Naive B cell (primary cell): ENCODE measurements around the gene PLG. TPM values are rescaled to one million over a fixed set of nuclear protein-coding genes. Genes with fewer than 3 reads are reported as not detected.
"Not testable (repeated sequence)": the region's sequence is repeated elsewhere in the genome, so short reads cannot be mapped to it uniquely, and the experiment has no call there.

ENCODE experiments used
- ATAC-seq, 2 donors: fragments of 150-1000 bp; cut with Tn5 transposase; 2 replicates each; pipeline ENCODE4 v1.10.0; 2021; ENCODE audit warnings: low read depth in 2 of 2, mild to moderate bottlenecking in 2 of 2, moderate library complexity in 2 of 2
- DNase-seq: peaks from one replicate; pipeline ENCODE4 v3.0.0; 2022
- H3K27ac Mint-ChIP-seq, 6 donors: one replicate each; pipeline ENCODE4 v1.8.0; 2020 to 2022; ENCODE audit warnings: mild to moderate bottlenecking in 6 of 6, mixed read lengths in 6 of 6, moderate library complexity in 5 of 6, inconsistent platforms in 2 of 6
- H3K27me3 Mint-ChIP-seq, 3 donors: one replicate each; pipeline ENCODE4 v1.8.0; 2021 to 2022; ENCODE audit warnings: mixed read lengths in 3 of 3, mild to moderate bottlenecking in 1 of 3
- H3K36me3 Mint-ChIP-seq, 2 donors: one replicate each; pipeline ENCODE4 v1.8.0; 2020 to 2022; ENCODE audit warnings: mixed read lengths in 2 of 2, inconsistent platforms in 1 of 2, mild to moderate bottlenecking in 1 of 2
- H3K4me1 Mint-ChIP-seq, 3 donors: one replicate each; pipeline ENCODE4 v1.8.0; 2020 to 2022; ENCODE audit warnings: mixed read lengths in 3 of 3, inconsistent platforms in 1 of 3, mild to moderate bottlenecking in 1 of 3, moderate library complexity in 1 of 3
- H3K4me3 Mint-ChIP-seq, 8 donors: one replicate each; pipeline ENCODE4 v1.8.0; 2020 to 2022; ENCODE audit warnings: mild to moderate bottlenecking in 8 of 8, mixed read lengths in 8 of 8, moderate library complexity in 8 of 8, inconsistent platforms in 2 of 8
- H3K9me3 Mint-ChIP-seq, 7 donors: one replicate each; pipeline ENCODE4 v1.8.0; 2020 to 2022; ENCODE audit warnings: mixed read lengths in 7 of 7, mild to moderate bottlenecking in 5 of 7, inconsistent platforms in 2 of 7, moderate library complexity in 1 of 7
- polyA plus RNA-seq, 6 donors: library from polyadenylated mRNA; unstranded; fragments of 300-500 nt; fragmentation: Illumina TruSeq; gene quantifications; one replicate each; pipeline ENCODE4 v1.2.3, GENCODE V29; 2021; ENCODE audit warnings: low read depth in 6 of 6

Gene PLG
- polyA plus RNA-seq, 6 donors from 2014 or later, result not detected

DNA sequence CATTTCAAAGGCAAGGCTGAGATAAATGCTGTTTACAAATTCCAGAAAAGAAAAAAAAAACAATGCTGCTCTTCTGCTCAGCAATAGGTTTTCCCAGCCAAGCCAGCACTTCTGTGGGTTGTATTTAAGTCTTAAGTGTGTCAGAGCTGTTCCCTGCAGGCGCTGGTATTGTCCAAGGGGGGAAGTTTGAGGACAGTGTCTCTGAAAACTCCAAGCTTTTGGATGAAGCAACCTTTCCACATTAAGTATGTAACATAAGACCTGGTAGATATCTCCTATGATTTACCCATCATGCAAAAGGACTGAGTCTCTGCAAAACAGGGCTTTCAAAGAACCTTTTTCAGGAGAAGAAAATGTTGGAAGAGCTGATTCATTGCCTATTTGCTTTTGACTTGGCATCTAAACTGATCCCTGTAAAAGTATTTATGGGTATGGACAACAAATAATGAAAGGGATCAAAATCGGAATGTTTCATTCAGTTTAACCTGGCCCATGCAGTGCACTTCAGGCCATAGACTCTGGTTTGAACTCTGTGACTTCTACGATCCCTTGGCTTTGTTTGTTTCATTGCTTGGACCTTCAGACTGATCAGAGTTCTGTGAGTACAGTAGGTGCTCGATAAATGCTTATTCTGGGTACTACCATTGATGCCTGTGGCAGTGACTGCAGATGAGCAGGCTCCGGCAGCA lies 16.1 kb upstream of the PLG start:
- no peak for ATAC-seq
- H3K4me1 Mint-ChIP-seq, result no peaks in the 10 kb centered on the region
- peaks cover 0 to 3% (median 2%) of the 10 kb centered on the region in 7 donors for H3K9me3 Mint-ChIP-seq
- H3K36me3 Mint-ChIP-seq, result no peaks in the 10 kb centered on the region
- no peak for DNase-seq
- H3K4me3 Mint-ChIP-seq, result no peak overlapping the region
- H3K27me3 Mint-ChIP-seq, result peaks cover 0 to 8% (median 4%) of the 10 kb centered on the region in 3 donors
- no peak overlapping the region for H3K27ac Mint-ChIP-seq

- ATAC-seq, result no peak
- no peaks in the 10 kb centered on the region for H3K4me1 Mint-ChIP-seq
- H3K36me3 Mint-ChIP-seq, result no peaks in the 10 kb centered on the region
- H3K27me3 Mint-ChIP-seq, result peaks cover 0 to 10% (median 10%) of the 10 kb centered on the region in 3 donors
- no peak for DNase-seq
- H3K4me3 Mint-ChIP-seq, result no peak overlapping the region
- no peak overlapping the region for H3K27ac Mint-ChIP-seq
- H3K9me3 Mint-ChIP-seq, result peaks cover 0 to 7% (median 4%) of the 10 kb centered on the region in 7 donors
These were observed 11.6 kb upstream of the PLG start for GRCh38 chr6:160690458-160690857.

DNA sequence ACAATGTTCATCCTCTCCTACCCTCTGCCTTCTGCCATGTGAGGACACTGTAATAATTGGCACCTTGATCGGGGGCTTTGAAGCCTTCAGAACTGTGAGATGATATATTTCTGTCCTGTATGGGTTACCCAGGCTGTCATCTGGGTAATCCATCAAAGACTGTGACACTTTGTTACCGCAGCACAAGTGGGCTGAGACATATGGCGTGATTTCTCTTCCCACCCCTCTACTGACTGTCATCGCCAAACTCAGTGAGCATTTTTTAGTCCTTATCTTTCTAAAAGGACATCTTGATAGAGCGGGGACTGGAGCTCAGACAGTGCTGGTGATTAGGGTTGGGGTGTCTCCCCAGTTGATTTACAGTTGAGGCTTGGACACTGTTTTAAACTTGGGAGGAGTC lies 10.4 kb upstream of the PLG start:
- DNase-seq, result no peak
- Mint-ChIP-seq H3K4me1 (no peaks in the 10 kb centered on the region), H3K27ac (no peak overlapping the region), H3K36me3 (no peaks in the 10 kb centered on the region), H3K27me3 (peaks cover 0 to 10% (median 10%) of the 10 kb centered on the region in 3 donors), H3K4me3 (no peak overlapping the region), H3K9me3 (peaks cover 0 to 10% (median 4%) of the 10 kb centered on the region in 7 donors)
- no peak for ATAC-seq

DNA sequence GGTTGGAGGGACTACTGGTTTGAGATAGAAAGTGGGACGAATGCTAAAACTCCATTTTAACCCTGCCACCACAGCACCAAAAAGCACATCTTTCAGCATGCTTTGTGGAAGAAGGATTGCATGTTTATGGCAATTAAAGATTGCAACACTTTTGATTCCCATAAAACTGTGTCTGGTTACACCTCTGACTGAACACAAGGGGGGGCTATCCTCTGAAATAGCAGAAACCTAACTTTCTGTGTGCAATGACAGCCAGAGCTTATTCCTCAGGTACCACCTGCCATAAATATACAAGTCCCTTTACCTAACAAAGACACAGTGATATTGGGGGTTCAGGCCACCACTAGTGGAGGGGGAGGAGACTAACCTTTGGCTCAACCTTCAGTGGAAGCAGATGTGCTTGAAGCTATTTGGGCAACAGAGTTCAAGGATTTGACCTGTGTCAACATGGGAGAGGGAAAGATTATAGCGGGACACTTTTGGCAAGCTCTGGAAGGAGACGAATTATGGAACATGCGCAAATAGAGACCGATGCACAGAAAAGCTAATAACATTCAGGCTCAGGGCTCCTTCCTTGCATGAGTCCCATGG lies 9.6 kb upstream of the PLG start:
- Mint-ChIP-seq H3K27ac (no peak overlapping the region), H3K27me3 (peaks cover 0 to 10% (median 10%) of the 10 kb centered on the region in 3 donors), H3K9me3 (peaks cover 0 to 10% (median 4%) of the 10 kb centered on the region in 7 donors), H3K4me1 (no peaks in the 10 kb centered on the region), H3K36me3 (no peaks in the 10 kb centered on the region), H3K4me3 (no peak overlapping the region)
- no peak for DNase-seq
- no peak for ATAC-seq

DNA sequence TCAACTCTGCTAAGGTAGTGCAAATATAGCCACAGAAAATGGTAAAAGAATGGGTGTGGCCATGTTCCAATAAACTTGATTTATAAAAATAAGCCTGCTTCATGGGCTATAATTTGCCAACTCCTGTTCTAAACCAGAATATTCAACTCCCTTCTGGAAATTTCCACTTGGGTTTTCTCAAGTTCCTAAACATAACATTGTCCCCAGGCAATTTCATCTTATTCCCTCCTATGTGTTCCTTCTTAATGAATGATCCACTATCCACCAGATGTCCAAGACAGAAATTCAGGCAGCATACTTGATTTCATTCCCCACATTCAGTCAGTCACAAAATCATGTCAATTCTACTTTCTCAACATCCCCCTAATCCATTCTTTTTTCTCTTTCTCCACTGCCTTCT lies 7.0 kb upstream of the PLG start:
- H3K9me3 Mint-ChIP-seq, H3K4me3 Mint-ChIP-seq, DNase-seq, ATAC-seq, H3K36me3 Mint-ChIP-seq, H3K27ac Mint-ChIP-seq, H3K4me1 Mint-ChIP-seq: not testable (repeated sequence)
- peaks cover 0 to 10% (median 9%) of the 10 kb centered on the region in 3 donors for H3K27me3 Mint-ChIP-seq

DNA sequence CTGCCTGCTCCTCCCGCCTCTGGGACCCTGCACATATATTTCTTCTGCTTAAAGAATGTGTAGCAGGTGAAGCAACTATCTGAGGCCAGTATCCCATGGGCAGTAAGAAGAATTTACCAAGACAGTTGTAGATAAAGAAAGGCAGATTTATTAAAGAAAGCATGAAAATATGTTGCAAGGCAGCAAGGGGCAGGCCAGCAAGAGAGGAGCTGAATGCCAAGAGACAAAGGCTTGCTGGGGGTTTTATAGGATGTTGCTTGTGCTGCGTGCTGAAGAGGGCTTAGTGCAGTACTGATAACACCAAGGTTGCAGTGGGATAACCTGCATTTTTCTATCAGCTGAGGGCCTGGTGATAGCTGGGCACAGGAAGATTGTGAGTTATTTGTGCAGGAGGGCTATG lies 6.4 kb upstream of the PLG start:
- H3K9me3 Mint-ChIP-seq, ATAC-seq, DNase-seq, H3K27me3 Mint-ChIP-seq, H3K27ac Mint-ChIP-seq, H3K4me1 Mint-ChIP-seq, H3K4me3 Mint-ChIP-seq, H3K36me3 Mint-ChIP-seq: not testable (repeated sequence)

DNA sequence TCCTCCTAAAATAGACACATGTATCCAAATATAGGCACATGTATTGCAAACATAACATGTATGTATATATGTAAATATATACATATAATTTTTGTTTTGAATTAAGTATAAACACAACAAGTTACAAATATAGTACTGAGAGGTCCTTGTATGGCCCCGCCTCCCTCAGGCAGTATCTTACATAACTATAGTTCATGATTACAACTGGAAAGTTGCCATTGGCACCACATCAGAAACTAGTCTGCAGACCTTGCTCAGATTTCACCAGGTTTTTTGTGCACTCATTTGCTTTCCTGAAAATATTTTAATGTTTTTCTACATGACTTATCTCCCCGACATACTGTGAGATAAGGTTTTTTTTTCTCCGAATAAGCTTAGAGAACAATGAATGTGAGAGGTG lies 5.2 kb upstream of the PLG start:
- H3K4me1 Mint-ChIP-seq, H3K27ac Mint-ChIP-seq, H3K9me3 Mint-ChIP-seq, DNase-seq, ATAC-seq, H3K36me3 Mint-ChIP-seq, H3K4me3 Mint-ChIP-seq: not testable (repeated sequence)
- peaks cover 5 to 10% (median 6%) of the 10 kb centered on the region in 3 donors for H3K27me3 Mint-ChIP-seq

- H3K9me3 Mint-ChIP-seq, result peaks cover 0 to 5% (median 0%) of the 10 kb centered on the region in 7 donors
- no peaks in the 10 kb centered on the region for H3K36me3 Mint-ChIP-seq
- DNase-seq, result no peak
- ATAC-seq, result no peak
- no peak overlapping the region for H3K4me3 Mint-ChIP-seq
- peaks cover 7 to 11% (median 8%) of the 10 kb centered on the region in 3 donors for H3K27me3 Mint-ChIP-seq
- H3K4me1 Mint-ChIP-seq, result no peaks in the 10 kb centered on the region
- H3K27ac Mint-ChIP-seq, result no peak overlapping the region
These were observed 4.2 kb upstream of the PLG start for GRCh38 chr6:160697826-160698225.

GRCh38 chr6:160704688-160705087 lies 2.6 kb downstream of the PLG start:
- not testable (repeated sequence) for H3K9me3 Mint-ChIP-seq, H3K27ac Mint-ChIP-seq, ATAC-seq, H3K36me3 Mint-ChIP-seq, H3K4me1 Mint-ChIP-seq, DNase-seq, H3K4me3 Mint-ChIP-seq
- H3K27me3 Mint-ChIP-seq, result peaks cover 9 to 25% (median 20%) of the 10 kb centered on the region in 3 donors

DNA sequence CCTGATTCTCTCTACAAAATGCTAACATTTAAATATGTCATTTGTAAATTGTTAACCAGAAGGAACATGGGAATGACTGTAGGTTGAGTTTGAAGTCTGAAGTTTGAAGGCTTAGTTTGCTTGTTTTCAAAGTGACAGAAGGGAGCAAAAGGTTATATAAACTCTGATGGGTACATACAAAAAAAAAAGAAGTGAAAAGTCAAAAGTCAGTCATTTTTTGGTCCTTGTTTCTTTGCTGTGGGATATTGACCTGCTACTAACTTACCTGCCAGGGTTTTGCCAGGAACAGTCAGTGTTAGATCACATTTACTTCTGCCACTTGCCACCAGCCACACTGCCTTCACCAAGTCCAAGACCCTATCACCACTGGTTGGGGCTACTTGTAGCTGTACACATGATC lies 6.9 kb downstream of the PLG start:
- ATAC-seq, H3K4me3 Mint-ChIP-seq, H3K36me3 Mint-ChIP-seq, DNase-seq, H3K4me1 Mint-ChIP-seq, H3K9me3 Mint-ChIP-seq: not testable (repeated sequence)
- Mint-ChIP-seq H3K27ac (peak overlapping the region in 1 of 6 donors; percentile 50), H3K27me3 (peaks cover 6 to 17% (median 14%) of the 10 kb centered on the region in 3 donors)

- Mint-ChIP-seq H3K4me3 (no peak overlapping the region), H3K4me1 (no peaks in the 10 kb centered on the region), H3K27me3 (peaks cover 0 to 11% (median 6%) of the 10 kb centered on the region in 3 donors), H3K36me3 (no peaks in the 10 kb centered on the region), H3K9me3 (peaks cover 0 to 4% (median 0%) of the 10 kb centered on the region in 7 donors), H3K27ac (no peak overlapping the region)
- DNase-seq (no peak), ATAC-seq (no peak)
These were observed 12.8 kb downstream of the PLG start for GRCh38 chr6:160714731-160715316.

DNA sequence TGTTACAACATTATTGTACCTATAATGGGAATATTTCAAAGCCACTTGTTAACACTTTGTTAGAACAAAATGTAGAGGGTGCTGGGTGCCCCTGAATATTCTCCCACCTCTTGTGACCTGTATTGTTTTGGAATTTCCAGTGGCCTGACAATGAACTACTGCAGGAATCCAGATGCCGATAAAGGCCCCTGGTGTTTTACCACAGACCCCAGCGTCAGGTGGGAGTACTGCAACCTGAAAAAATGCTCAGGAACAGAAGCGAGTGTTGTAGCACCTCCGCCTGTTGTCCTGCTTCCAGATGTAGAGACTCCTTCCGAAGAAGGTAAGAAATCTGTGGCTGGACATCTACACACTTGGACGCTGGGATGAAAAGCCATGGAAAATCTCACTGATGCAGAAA lies 28.9 kb downstream of the PLG start:
- peaks cover 15 to 39% (median 16%) of the 10 kb centered on the region in 3 donors for H3K27me3 Mint-ChIP-seq
- ATAC-seq, result no peak
- DNase-seq, result no peak
- no peaks in the 10 kb centered on the region for H3K36me3 Mint-ChIP-seq
- peaks cover 0 to 2% (median 0%) of the 10 kb centered on the region in 7 donors for H3K9me3 Mint-ChIP-seq
- no peak overlapping the region for H3K27ac Mint-ChIP-seq
- H3K4me3 Mint-ChIP-seq, result no peak overlapping the region
- no peaks in the 10 kb centered on the region for H3K4me1 Mint-ChIP-seq

DNA sequence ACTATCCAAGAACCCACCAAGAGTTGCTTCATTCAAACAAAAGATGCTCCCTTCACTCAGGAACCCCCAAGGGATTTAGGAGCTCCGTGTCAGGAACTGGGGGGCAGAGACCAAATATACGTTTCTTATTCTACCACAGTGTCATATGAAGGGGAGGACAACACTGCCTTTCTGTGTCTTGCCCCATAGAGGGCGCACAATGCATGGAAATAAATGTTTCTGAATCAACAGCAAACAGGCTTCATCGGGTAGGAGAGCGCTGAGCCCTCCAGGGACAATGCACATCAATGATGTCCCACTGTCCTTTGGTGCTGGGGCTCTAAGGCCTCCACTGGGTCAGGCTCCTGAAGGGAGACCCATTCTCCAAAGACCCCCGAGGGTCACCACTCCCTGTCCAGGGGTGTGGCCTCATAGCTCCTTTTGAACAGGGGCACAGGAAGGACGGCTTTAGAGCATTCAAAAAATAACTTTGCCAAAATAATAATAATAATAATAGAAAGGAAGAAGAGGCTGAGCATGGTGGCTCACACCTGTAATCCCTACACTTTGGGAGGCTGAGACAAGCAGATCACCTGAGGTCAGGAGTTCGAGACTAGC lies 31.1 kb downstream of the PLG start:
- DNase-seq, result peak; percentile 19
- peak in 1 of 2 donors; percentile 43 for ATAC-seq
- peaks cover 0 to 2% (median 0%) of the 10 kb centered on the region in 7 donors for H3K9me3 Mint-ChIP-seq
- no peaks in the 10 kb centered on the region for H3K36me3 Mint-ChIP-seq
- H3K4me3 Mint-ChIP-seq, result no peak overlapping the region
- H3K27ac Mint-ChIP-seq, result no peak overlapping the region
- H3K27me3 Mint-ChIP-seq, result peaks cover 9 to 27% (median 25%) of the 10 kb centered on the region in 3 donors
- H3K4me1 Mint-ChIP-seq, result no peaks in the 10 kb centered on the region
